ENCODE results near the gene GTF3C6. TPM values are rescaled to one million over a fixed set of nuclear protein-coding genes. Genes with fewer than 3 reads are reported as not detected.

The GTF3C6 gene
- total and polyA plus RNA-seq, 2 experiments from 2014 or later, result 63.1 to 106 TPM

- TF ChIP-seq, protein P1, sequence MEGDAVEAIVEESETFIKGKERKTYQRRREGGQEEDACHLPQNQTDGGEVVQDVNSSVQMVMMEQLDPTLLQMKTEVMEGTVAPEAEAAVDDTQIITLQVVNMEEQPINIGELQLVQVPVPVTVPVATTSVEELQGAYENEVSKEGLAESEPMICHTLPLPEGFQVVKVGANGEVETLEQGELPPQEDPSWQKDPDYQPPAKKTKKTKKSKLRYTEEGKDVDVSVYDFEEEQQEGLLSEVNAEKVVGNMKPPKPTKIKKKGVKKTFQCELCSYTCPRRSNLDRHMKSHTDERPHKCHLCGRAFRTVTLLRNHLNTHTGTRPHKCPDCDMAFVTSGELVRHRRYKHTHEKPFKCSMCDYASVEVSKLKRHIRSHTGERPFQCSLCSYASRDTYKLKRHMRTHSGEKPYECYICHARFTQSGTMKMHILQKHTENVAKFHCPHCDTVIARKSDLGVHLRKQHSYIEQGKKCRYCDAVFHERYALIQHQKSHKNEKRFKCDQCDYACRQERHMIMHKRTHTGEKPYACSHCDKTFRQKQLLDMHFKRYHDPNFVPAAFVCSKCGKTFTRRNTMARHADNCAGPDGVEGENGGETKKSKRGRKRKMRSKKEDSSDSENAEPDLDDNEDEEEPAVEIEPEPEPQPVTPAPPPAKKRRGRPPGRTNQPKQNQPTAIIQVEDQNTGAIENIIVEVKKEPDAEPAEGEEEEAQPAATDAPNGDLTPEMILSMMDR (IDR thresholded peaks at IDR 0.05; ENCODE audit: poor library complexity), result no peak
- TF ChIP-seq EZH2 (IDR thresholded peaks at IDR 0.05; ENCODE audit: borderline replicate concordance) (no peak), EZH2phosphoT487 (IDR thresholded peaks at IDR 0.05; ENCODE audit: low read depth, severe bottlenecking, unreplicated experiment) (no peak)
- Histone ChIP-seq H3K27ac (no peak overlapping the region), H3K27me3 (no peaks in the 10 kb centered on the region), H3K79me2 (no peaks in the 10 kb centered on the region), H3K9me2 (replicated peaks; ENCODE audit: insufficient read depth) (no peaks in the 10 kb centered on the region), H2AFZ (no peak overlapping the region), H3K9me3 (ENCODE audit: low read depth) (no peaks in the 10 kb centered on the region), H3K4me3 (no peak overlapping the region), H3K4me2 (no peak overlapping the region), H3K36me3 (replicated peaks; ENCODE audit: insufficient read depth, low read depth) (no peaks in the 10 kb centered on the region), H4K20me1 (ENCODE audit: insufficient read depth, poor library complexity, severe bottlenecking) (no peaks in the 10 kb centered on the region), H3K4me1 (ENCODE audit: insufficient read depth) (no peaks in the 10 kb centered on the region)
- 96% methylated on average over 1 of the region's 1 CpG for WGBS (ENCODE audit: low lambda C conversion rate, missing lambda C conversion rate)
- DNase-seq (ENCODE audit: low spot score), result no peak
Observed at GRCh38 chr6:110934381-110934898, 24.1 kb upstream of the GTF3C6 start.

GRCh38 chr6:110935171-110935570 lies 23.3 kb upstream of the GTF3C6 start:
- Histone ChIP-seq H4K20me1 (ENCODE audit: insufficient read depth, poor library complexity, severe bottlenecking) (no peaks in the 10 kb centered on the region), H3K9me2 (replicated peaks; ENCODE audit: insufficient read depth) (no peaks in the 10 kb centered on the region), H3K4me3 (no peak overlapping the region), H3K9me3 (ENCODE audit: low read depth) (no peaks in the 10 kb centered on the region), H3K4me2 (no peak overlapping the region), H3K36me3 (replicated peaks; ENCODE audit: insufficient read depth, low read depth) (no peaks in the 10 kb centered on the region), H3K27me3 (no peaks in the 10 kb centered on the region), H2AFZ (no peak overlapping the region), H3K4me1 (ENCODE audit: insufficient read depth) (no peaks in the 10 kb centered on the region), H3K79me2 (no peaks in the 10 kb centered on the region), H3K27ac (no peak overlapping the region)
- no peak for DNase-seq (ENCODE audit: low spot score)
- no peak for TF ChIP-seq EZH2phosphoT487 (IDR thresholded peaks at IDR 0.05; ENCODE audit: low read depth, severe bottlenecking, unreplicated experiment)
- TF ChIP-seq EZH2 (IDR thresholded peaks at IDR 0.05; ENCODE audit: borderline replicate concordance), result no peak
- TF ChIP-seq, protein P1 (IDR thresholded peaks at IDR 0.05; ENCODE audit: poor library complexity), result no peak
- 95% methylated on average over 6 of the region's 6 CpGs for WGBS (ENCODE audit: low lambda C conversion rate, missing lambda C conversion rate)

DNA sequence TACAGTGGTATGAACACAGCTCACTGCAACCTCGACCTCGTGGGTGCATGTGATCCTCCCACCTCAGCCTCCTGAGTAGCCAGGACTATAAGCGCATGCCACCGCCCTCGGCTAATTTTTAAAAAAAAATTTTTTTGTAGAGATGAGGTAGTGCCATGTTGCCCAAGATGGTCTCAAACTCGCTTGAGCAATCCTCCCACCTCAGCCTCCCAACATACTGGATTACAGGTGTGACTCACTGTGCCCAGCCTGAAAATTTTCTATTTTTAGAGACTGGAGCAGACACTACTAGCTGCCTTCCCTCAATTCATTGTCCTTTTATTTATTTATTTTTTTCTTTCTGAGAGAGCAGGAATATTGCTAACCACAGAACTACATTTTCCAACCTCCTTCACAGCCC lies 20.3 kb upstream of the GTF3C6 start:
- WGBS (ENCODE audit: low lambda C conversion rate, missing lambda C conversion rate), result 96% methylated on average over 6 of the region's 6 CpGs
- no peak overlapping the region for H3K4me3 ChIP-seq
- H3K9me3 ChIP-seq (ENCODE audit: low read depth), result no peaks in the 10 kb centered on the region
- H3K27me3 ChIP-seq, result no peaks in the 10 kb centered on the region
- no peaks in the 10 kb centered on the region for H3K36me3 ChIP-seq (replicated peaks; ENCODE audit: insufficient read depth, low read depth)
- H3K79me2 ChIP-seq, result no peaks in the 10 kb centered on the region
- DNase-seq (ENCODE audit: low spot score), result no peak
- no peak overlapping the region for H2AFZ ChIP-seq
- H4K20me1 ChIP-seq (ENCODE audit: insufficient read depth, poor library complexity, severe bottlenecking), result no peaks in the 10 kb centered on the region
- H3K9me2 ChIP-seq (replicated peaks; ENCODE audit: insufficient read depth), result no peaks in the 10 kb centered on the region
- H3K27ac ChIP-seq, result no peak overlapping the region
- no peak overlapping the region for H3K4me2 ChIP-seq
- TF ChIP-seq, protein P1 (IDR thresholded peaks at IDR 0.05; ENCODE audit: poor library complexity), result no peak
- TF ChIP-seq EZH2phosphoT487 (IDR thresholded peaks at IDR 0.05; ENCODE audit: low read depth, severe bottlenecking, unreplicated experiment) (no peak), EZH2 (IDR thresholded peaks at IDR 0.05; ENCODE audit: borderline replicate concordance) (no peak)
- no peaks in the 10 kb centered on the region for H3K4me1 ChIP-seq (ENCODE audit: insufficient read depth)
